Measurements from ENCODE around the gene SLIT3.

Gene SLIT3

DNA sequence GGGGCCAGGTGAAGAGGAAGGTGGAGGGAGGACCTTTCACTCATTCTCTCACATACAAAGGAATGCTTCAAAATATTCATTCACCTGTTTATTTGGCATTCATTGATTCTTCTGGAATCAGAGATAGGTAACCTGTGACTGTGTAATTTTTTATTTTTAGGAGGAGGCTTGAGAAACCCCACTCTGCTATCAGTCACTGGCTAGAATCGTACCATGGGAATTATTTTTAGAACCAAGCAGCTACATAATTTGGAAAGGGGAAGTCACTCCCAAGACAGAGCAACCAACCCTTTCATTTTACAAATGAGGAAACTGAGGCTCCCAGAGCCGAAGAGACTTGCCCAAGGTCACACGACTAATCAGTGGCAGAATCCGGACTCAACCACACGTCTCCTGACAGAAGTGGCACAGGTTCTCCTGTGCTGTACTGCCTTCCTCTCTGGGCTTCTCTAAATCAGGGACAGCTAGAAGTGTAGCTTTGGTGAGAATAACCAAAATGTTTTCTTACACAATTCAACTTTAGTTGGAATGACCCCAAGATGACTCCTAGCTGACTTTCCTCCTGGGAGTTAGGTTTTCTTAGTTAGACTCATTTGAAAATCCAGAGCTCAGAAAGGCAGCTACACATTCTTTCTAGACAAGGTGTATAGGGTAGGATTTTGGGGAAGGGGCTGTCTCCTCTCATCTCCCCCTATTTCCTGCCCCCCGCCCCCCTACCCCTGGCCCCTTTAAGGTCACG is 457.5 kb downstream of the SLIT3 start:
- DNase-seq: no peak

DNA sequence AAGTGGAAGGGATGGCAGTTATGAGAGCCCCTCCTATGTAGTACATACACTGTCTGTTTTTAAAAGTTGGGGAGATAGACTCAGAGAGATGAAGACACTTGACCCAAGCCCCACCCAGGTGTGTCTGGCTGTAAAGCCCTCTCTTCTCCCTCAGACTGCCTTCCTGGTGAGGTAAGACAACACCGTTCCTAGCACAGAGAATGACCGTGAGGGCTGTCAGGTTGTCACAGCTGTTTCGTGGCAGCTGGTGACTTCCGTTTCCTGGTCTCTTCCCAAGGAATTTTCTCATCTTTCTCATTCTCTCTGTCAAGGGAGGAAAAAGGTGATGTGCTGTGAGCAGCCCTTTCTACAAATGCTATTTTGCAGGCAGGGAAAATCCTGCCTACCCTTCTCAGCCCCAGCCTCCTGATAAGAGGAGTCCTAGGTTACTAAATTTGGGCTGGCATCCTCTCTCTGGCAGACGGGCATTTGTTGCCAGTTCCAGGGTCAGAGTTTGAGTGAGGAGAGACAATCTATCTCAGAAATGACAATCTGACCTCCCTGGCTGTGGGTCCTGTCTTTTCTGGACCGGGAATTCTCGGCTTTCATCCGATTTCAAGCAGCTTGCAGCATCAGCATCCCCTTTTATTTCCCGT is 458.3 kb downstream of the SLIT3 start:
- DNase-seq: no peak

DNA sequence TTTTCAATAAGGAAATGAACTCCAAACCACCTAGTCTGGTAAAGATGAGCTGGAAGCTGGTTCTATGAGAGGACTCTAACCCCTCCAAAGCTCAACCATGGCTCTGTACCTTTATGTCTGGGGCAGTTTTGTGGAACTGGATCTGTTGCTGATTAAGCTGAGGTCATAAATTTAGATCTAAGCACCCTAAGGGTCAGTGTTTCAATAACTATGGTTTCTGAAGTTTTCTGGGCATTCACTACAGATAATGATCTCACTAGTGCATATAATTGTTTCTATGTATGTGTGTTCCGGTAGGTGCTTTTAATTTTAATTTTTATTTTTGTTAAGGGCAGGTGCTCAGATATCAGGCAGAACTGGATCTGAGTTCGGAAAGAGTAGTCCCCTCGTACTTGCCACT is 463.1 kb downstream of the SLIT3 start:
- DNase-seq: no peak

DNA sequence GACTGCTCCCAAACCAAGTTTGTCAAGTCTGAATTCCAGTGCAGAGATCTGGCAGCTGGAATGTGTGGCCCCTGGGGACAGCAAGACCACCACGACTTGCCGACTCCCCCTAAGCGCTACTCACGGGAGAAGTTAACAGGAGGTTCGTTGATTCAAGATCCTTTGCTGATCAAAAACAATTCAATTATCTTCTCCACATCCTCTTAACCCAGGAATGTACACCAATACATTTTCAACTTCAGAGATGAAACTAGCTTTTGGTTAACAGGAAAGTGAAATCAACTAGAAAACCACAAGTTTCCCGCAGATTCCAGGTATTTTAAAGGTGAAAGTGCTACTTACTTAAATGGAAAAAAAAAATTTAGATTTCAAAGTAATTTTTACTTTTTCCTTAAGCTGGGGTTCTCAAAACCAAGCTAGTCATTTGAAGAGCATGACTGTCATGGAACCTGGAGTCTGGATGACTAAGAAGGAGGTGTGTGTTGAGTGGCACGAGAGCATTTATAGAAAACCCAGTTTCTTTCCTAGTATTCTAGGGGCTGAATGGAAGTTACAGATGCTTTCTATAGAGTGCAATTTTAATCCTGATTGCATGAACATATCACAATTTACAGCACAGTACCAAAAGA is 464.2 kb downstream of the SLIT3 start:
- DNase-seq: no peak

DNA sequence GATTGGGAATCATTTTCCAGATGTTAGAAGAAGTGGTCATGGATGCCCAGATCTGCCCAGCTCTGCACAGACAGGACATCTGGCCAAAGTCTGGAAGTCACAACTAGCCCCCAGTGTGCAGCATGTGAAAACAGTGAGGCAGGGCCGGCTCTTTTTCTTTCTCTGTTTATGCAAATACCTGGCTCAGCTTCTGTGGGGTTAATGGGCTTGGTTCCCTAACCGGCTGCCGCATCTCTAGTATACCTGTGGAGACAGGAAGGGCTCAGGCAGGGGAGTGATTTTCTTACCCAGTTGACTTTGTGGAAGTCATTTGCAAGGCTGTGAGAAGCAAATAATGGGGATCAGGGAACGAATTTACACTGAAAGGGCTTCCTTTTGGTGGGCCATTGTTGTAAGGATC is 467.0 kb downstream of the SLIT3 start:
- no peak for DNase-seq

DNA sequence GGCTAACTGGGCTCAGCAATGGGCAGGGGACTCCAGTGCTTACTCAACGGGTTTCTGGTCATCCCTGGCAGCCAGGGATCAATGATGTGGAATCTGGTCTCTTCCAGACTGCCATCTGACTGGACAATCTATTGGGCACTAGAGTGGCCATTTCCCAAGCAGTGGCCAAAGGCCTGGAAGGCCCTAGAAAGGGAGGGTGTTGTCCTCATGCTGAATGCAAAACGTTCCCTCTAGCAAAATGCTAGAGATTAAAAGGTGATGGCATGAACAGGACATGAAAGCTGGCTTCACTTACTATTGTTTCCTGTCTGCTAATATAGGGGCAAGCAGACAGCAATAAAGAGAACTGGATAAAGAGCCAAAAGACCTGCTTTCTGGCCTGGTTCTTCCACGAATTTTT is 467.6 kb downstream of the SLIT3 start:
- DNase-seq: no peak

DNA sequence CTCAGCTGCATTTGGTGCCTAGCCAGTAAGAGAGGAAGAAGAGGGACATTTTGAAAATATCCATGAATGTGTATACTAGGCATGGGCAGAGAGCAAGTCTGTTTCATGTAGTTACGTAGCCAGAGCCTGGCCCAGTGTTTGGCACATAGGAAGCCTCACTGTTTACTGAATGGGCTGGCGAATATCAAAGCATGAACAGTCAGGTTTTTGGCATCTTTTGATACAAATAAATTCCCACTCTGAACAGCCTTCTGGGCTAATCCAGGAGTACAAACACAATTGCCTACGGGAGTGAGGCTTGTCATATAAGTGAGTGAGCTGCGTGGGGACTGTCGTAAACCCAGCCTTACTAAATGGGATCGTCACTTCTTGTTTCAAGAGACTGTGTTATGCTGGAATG is 468.6 kb downstream of the SLIT3 start:
- no peak for DNase-seq

DNA sequence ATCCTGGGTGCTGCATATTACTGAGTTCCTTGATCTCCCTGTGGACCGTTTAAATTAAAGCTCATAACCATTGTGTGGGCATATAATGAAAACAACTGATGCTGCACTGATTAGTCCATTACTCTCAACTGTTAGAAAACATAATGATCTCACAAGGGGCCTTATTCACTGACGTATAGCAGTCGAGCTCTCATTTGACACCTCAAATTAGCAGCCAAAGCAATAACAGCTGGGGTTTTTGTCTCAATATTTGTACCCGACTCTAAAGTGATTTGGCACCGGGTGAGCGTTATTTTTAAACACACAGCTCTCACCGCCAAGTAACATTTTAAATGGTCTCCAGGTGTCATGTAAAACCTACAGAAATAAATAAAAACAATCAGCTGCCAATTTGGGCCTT is 469.6 kb downstream of the SLIT3 start:
- no peak for DNase-seq

DNA sequence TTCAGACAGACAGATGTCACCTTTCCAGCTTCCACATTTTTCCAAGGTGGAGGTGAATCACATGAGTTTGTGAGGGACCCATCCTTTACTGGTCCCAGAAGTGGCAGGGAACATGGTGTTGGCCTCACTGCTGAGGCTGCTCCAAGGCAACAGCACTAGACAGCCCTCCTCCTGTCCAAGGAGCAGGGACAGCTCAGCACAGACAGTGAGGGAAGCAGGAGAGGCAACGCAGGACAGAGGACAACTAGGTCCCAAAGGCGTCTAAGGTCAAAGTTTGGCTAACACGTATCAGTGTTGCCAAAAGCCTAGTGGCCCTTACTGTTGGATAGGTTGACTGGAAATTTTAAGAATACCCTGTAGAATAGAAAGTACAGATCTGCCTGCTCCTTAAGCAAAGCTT is 470.1 kb downstream of the SLIT3 start:
- no peak for DNase-seq

DNA sequence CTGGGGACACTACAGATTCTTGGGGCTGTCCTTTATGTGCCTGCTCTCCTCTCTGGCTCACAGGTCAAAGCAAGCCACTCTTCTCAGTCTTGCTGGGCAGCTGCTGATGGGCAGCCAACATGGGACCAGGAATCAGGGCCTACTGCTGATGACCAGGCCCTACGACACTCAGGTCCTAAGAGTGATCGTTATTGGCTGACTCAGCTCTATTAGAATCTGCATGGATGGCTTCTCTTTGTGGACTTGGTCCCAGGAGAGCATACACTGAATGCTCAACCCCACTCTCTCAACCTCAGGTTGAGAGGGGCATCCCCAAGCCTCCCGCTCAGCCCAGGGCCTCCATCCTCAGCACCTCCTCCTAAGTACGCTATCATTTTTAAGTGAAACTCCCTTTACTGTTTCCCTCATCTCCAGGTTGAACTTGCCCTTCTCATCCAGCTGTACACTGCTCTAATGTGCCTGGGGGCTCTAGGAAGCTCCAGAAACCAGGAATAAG is 471.0 kb downstream of the SLIT3 start:
- DNase-seq: no peak

DNA sequence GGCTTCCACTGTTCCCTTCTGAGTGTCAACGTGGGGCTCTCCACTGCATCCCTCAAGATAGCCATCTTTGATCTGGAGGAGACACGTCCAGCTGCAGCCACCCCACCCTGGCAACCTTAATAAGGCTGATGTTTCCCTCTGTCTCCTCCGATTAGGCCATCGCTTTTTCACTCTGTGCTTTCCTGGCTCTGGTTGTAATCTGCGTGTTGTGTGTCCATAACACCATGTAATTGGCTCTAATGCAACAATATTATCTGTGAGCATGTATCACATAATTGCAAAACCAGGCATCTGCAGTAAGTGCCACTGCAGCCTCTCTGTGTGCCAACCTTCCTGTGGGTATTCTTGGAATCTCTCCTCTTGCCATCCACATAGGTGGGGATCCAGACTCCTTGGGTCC is 471.9 kb downstream of the SLIT3 start:
- no peak for DNase-seq

DNA sequence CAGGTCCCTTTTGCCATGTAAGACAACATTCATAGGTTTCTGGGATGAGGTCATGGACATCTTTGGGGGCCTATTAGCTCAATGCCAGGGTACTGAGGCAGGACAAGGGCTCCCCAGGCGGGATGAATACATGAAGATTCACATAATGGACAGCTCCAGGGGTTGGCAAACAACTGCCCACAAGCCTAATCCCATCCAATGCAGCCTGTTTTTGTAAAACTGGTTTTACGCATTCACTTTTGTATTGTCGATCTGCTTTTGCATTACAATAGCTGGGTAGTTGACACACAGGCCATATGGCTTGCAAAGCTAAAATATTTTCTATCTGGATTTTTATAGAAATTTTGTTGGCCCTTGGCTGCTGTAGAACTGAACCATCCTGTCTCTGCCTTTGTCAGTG is 473.3 kb downstream of the SLIT3 start:
- no peak for DNase-seq

DNA sequence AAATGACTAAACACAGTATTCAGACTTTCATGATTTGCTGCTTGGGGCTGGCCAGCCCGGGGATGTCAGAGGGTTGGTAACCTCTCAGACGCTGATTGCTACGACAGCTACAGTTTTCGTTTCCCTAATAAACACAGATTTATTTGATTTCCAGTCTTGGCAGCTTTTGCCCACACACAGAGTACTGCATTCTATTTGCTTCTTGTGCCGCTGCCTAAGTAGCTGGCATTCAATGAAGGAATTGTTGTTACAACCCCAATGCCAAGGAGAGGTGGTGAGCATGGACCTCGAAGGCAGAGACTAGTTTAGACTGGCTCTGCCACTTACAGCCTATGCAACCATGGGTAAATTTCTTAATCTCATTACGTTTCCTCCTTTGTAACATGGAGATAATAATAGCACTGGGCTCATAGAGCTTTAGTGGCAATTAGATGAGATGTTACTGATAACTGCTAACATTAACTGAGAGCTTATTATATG is 474.7 kb downstream of the SLIT3 start:
- no peak for DNase-seq

DNA sequence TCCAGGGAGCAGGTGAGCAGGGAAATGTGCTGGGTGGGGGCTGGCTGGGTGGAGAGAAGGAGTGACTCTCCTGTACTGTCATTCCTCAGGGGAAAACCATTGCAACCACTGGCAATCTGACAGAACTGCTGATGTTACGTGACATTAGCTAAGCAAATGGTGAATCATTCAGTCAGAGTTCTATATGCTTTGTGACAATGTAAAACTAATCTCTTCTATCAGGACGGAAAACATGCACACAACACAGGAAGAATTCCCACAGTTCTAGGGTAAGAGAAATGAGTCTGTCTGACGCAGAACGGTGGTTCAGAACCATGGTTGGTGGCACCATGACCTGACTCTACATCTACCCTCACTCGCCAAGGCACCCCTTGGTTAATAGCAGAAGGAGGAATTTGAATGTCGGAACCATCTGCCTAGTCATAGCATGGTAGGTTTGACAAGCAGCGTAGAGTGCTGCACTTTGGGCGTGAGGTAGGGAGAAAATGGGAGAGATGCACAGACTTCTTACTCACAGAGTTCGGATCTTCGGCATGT is 478.1 kb downstream of the SLIT3 start:
- DNase-seq: no peak

DNA sequence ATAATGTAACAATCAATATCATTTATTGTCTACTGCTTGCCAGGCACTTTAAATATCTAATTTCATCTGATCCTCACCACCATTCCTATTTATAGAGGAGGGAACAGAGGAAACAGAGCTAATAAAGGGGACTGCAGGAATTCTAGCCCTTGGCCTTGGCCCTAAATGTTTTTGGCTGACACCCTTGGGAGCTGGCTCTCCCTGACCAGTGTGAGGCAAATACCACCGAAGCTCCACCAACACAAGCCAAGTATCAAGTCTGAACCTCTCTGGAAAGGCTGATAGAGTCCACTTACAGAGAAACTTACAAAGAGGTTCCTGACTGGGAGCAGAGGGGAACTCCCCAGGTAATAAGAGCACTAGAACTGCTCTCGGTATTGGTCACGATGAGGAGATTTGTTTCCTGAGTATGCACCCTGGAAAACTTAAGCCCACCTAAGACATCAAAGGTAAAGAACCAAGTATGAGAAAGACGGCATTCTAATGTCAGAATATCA is 478.6 kb downstream of the SLIT3 start:
- DNase-seq: no peak

DNA sequence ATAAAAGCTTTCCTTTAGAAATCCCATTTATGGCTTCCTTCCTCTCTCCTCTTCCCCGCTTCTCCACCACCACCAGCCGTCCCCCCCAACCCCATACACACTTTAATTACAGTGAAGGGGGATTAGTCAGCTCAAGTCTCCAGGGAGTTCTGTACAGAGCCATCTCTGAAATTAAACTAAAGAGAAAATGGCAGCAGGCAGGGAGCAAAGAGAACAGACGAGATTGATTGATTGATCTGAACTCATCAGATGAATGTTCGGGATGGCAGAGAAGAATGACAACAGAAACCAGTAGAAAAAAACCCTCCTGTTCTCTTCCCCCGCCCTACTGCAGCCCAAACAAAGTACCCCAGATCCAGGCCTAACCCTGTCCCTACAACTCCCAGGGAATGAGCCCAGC is 480.1 kb downstream of the SLIT3 start:
- DNase-seq: no peak

DNA sequence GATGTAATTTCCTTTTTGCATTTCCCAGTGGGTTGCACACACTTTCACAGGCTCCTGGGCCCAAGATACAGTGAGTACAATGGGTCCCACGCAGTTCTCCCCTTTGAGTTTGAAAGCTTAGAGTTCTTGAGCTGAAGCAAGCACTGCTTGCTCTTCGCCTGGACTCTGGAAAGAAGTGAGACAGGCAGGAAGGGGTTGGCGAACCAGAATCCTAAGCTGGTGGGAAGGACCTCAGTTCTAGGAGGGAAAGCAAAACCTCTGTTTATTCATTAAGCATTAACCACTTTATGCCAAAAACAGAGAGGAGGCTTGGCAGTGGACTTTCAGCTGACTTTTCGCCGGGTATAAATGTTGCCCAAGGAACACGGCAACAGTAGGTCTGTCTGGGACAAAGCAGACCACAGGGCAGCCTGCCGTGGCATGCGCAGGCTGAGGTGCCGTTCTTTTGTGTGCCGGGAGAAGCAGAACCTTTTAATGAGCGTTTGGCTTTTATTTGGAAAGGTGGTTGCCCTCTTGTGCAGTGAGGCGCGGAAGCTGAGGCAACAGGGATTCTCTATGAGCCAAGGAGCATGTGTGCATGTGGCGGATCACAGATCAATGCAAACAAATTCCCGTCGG is 481.8 kb downstream of the SLIT3 start:
- no peak for DNase-seq

DNA sequence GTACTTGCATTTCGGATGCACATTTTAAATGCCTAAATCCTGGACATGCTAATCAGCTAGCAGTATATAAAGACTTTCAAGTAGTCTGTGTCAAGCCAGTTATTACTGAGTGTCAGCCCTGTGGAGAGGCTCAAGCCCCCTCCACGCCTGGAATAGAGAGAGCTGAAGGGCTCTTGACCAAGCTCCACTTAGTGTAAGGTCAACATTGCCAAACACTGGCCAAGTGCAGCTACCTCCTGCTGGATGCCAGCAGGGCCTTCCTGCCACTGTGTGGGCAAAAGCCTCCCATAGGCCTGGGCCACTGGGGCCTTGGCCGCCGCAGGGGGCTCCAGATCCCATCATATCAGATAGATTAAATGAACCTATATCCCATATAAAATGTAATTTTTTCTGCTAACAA is 482.4 kb downstream of the SLIT3 start:
- DNase-seq: no peak

DNA sequence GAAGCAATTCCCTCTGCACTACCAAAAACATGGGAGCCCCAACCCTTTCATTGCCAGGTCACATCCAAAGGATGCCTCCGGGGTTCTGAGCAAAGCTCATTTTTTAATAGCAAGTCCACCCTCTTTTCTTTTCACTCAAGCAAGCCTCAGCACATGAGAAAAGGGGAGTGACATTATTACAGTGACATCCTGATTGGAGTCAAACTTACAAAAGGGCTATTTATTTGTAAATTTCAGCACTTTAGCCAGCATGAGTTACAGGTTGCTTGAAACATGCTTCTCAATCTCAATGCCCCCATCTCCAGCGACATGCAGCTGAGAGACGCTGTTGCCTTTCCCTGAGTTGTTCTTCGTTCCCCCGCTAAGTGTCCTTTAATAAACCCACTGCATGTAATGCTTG is 483.3 kb downstream of the SLIT3 start:
- DNase-seq: no peak

DNA sequence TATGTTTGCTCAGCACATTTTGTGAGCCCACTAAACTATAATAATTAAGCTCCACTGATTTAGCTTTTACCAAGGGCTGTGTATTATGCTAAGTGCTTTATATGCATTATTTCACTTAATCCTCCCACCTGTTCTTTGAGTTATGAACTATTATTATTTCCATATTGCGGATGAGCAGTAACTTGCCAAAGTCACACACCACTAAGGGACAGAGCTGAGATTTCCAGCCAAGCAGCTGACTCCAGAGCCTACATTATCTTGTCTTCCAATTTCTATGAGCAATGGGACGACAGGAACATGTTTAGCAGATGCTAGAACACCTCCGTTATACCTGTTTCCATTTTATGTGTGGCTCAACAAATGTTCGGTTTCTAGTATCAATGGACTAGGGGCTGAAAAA is 484.3 kb downstream of the SLIT3 start:
- no peak for DNase-seq

DNA sequence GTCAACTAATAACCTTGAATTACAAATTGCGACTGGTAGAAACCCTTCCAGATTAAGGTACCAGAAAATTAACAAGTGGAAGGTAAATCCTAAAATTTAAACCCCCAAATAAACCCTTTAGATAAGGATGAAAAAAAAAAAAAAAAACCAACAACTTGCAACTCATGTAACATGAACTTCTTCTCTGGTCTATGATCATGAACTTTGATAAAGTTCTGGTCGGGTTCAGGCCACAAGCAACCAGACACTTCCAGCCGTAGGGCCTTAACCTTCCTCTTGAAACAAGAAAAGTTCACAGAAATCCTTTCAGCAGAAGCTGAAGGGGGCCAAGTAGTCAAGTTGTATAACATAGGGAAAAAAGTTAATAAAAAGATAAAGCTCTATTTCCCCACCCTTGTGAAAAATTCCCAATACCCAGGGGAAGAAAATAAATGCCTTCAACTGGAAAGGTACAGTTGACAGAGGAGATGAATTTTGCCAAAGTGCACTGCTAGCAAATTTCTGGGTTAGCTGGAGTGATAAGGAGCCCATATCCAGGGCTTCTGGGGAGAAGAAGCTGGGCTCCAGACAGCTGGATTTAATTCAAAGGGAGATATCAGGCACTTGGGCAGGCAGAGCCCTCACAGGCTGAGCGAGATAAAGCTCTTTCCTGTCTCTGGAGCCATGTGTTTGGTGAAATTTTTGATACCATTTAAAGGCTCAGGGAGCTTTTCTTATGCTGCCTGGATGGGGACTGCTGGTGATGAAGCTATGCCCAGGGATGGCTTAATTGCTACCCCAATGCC is 487.6 kb downstream of the SLIT3 start:
- no peak for DNase-seq

DNA sequence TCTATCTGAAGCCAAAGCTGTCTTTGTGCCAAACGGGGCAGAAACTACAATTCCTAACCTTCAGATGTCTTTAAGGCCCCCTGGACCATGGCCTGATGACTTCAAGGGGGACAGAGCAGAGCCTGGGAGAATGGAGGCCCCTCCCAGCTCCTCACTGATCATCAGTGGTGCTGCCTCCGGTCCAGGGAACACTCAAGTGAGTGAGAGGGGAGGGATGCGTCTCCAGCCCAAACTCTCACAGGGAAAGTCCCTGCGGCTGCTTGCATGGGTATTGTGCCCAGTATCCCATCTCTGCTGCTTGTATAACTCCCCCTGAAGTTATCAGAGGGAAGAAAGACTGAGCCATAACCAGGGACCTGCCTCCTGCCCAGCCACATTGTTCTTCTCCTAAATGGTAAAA is 490.3 kb downstream of the SLIT3 start:
- DNase-seq: no peak

Measured in GDM1 (cell line).